ENCODE measurements around the gene LXN. TPM values are rescaled to one million over a fixed set of nuclear protein-coding genes. Genes with fewer than 3 reads are reported as not detected.
A peak's percentile ranks its signal among the peaks of the same experiment; 100 is the strongest.

LXN gene
- total and polyA plus RNA-seq, 2 of the 8 experiments (the other 6 are each of a cell fraction or from before 2014, with no cell fraction given), result 3.2 to 4.7 TPM

DNA sequence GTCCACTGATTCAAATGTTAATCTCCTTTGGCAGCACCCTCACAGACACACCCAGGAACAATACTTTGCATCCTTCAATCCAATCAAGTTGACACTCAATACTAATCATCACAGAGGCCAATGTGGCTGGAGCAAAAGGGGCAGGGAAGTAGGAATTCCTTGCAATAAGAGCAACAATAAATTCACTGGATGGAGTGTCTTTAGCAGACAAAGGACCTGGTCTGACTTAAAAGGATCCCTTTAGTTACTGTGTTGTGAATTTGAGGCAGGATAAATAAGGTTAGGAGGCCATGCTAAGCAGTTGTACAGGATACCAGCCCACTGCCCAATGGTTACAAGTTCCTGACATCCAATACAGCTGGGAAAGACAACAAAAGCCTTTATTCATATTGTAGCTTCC, 40.5 kb downstream of the LXN start:
- 0 out of 2 replicates have a peak overlapping the region, but pooled peaks have one; percentile 32 for H2BK20ac ChIP-seq (ENCODE audit: low read length)
- no peak overlapping the region for H2BK12ac ChIP-seq (ENCODE audit: low read depth, low read length)
- no peaks in the 10 kb centered on the region for H3K36me3 ChIP-seq (ENCODE audit: control insufficient read depth in 2 of 4, insufficient read depth in 4 of 4, low read length in 3 of 4)
- H3K4me3 ChIP-seq (ENCODE audit: extremely low read depth in 1 of 4, insufficient read depth in 2 of 4, low read depth in 3 of 4, low read length in 4 of 4), result peak overlapping the region in 1 of 4 experiments; percentile 8; a peak in 1 of 8 replicates
- H2BK15ac ChIP-seq (ENCODE audit: low read length), result no peak overlapping the region
- H3K23me2 ChIP-seq (ENCODE audit: low read depth, low read length), result no peaks in the 10 kb centered on the region
- DNase-seq (ENCODE audit: low read depth in 1 of 2, low spot score in 2 of 2) (no peak), FAIRE-seq (no peak)
- H3K27ac ChIP-seq (ENCODE audit: low read depth, low read length), result no peak overlapping the region
- no peak overlapping the region for H3K56ac ChIP-seq (replicated peaks; ENCODE audit: insufficient read length, low read depth, low read length)
- peak overlapping the region; percentile 62 for H2AFZ ChIP-seq (ENCODE audit: low read length)
- H3K14ac ChIP-seq (ENCODE audit: insufficient read length), result no peak overlapping the region
- no peak overlapping the region; a peak in 1 of 4 replicates for H3K4me2 ChIP-seq (ENCODE audit: insufficient read depth in 1 of 2, low read depth in 2 of 2, low read length in 2 of 2)
- no peaks in the 10 kb centered on the region for H4K20me1 ChIP-seq (replicated peaks in 1 of 2; ENCODE audit: control insufficient read depth in 1 of 2, insufficient read depth in 2 of 2, low read length in 2 of 2)
- H3K4ac ChIP-seq (replicated peaks; ENCODE audit: insufficient read length, low read depth, low read length), result no peak overlapping the region
- H3K9ac ChIP-seq (replicated peaks in 1 of 4; ENCODE audit: extremely low read depth in 1 of 4, low read depth in 3 of 4, low read length in 3 of 4), result no peak overlapping the region
- H3K4me1 ChIP-seq (replicated peaks in 1 of 4; ENCODE audit: control insufficient read depth in 3 of 4, insufficient read depth in 4 of 4, low read length in 3 of 4), result peaks cover 0 to 2% (median 0%) of the 10 kb centered on the region in 4 experiments; a peak in 1 of 7 replicates
- H3K23ac ChIP-seq (ENCODE audit: insufficient read length), result no peak overlapping the region
- no peak for TF ChIP-seq FOSL1 (IDR thresholded peaks at IDR 0.05; ENCODE audit: insufficient read depth, low read depth, low read length)
- TF ChIP-seq CEBPB (IDR thresholded peaks at IDR 0.05; ENCODE audit: low read depth, low read length), result no peak
- TF ChIP-seq ASH2L (IDR thresholded peaks at IDR 0.05; ENCODE audit: low read length), result no peak
- TF ChIP-seq TEAD4 (IDR thresholded peaks at IDR 0.05; ENCODE audit: low read depth, low read length), result no peak
- no peak for TF ChIP-seq CHD2 (IDR thresholded peaks at IDR 0.05; ENCODE audit: low read length)
- no peak for TF ChIP-seq EGR1 (IDR thresholded peaks at IDR 0.05; ENCODE audit: borderline replicate concordance, low read depth, low read length)
- no peak for TF ChIP-seq NANOG (IDR thresholded peaks at IDR 0.05; ENCODE audit: insufficient read depth, low read depth, low read length, poor library complexity, severe bottlenecking)
- TF ChIP-seq SIX5 (IDR thresholded peaks at IDR 0.05; ENCODE audit: low read depth, low read length), result no peak
- peak overlapping the region; percentile 67; the same call in 1 of the 2 replicates for H3K18ac ChIP-seq (ENCODE audit: extremely low read depth, low read length)
- peak overlapping the region; percentile 45; the same call in 1 of the 2 replicates for H2BK5ac ChIP-seq (ENCODE audit: low read depth, low read length)
- no peak overlapping the region for H2BK120ac ChIP-seq (replicated peaks; ENCODE audit: low read depth, low read length)
- ChIA-PET POLR2A (ENCODE audit: partially characterized antibody) (interaction anchor here (1.8 kb wide), 1 partner anchor 61 kb away, joined by 5 read pairs; the partner anchor contains the start of gene MLF1), CTCF (ENCODE audit: partially characterized antibody) (interaction anchor here (1.0 to 4.0 kb wide), 3 partner anchors 13 to 35 kb away, joined by 3 to 17 read pairs (median 3); partner anchors contain the start of gene GFM1)
- H3K27me3 ChIP-seq (replicated peaks in 1 of 4; ENCODE audit: control insufficient read depth in 3 of 4, extremely low read depth in 1 of 4, insufficient read depth in 3 of 4, low read length in 3 of 4), result no peaks in the 10 kb centered on the region
- H3K9me3 ChIP-seq (ENCODE audit: insufficient read depth in 2 of 2, low read depth in 1 of 2, low read length in 1 of 2), result no peaks in the 10 kb centered on the region
- H3K79me2 ChIP-seq (ENCODE audit: control insufficient read depth in 1 of 2, insufficient read depth in 2 of 2, low read length in 2 of 2), result no peaks in the 10 kb centered on the region
- no peak overlapping the region for H4K91ac ChIP-seq (replicated peaks; ENCODE audit: insufficient read length, low read length)
- H2AK5ac ChIP-seq (ENCODE audit: low read depth, low read length), result no peak overlapping the region
- no peak overlapping the region for H4K8ac ChIP-seq (ENCODE audit: extremely low read depth, insufficient read depth, low read length)
- H3K79me1 ChIP-seq (ENCODE audit: low read depth, low read length), result no peaks in the 10 kb centered on the region
- no peak overlapping the region for H4K5ac ChIP-seq (ENCODE audit: insufficient read length, low read depth, low read length)

Data from H1 (cell line).